Endothelial cell of umbilical vein (primary cell): ENCODE data around the gene YEATS4. TPM values are rescaled to one million over a fixed set of nuclear protein-coding genes. Genes with fewer than 3 reads are reported as not detected.

Experiments
- BruUV-seq: library from RNA; stranded (reverse); fragments of 400-500 nt; replicated peaks from 2 replicates; lab custom pipeline; 2021; lab: Mats Ljungman, UMichigan
- CTCF ChIA-PET: fragments of 300-600, 350-600 bp; sonication (Branson Sonifier 250); formaldehyde crosslinking; loops from one replicate; lab custom pipeline; 2021; ENCODE audit warnings: antibody characterized with exemption, inconsistent platforms; lab: Charles Lee
- POLR2A ChIA-PET: fragments of 300-600, 350-600 bp; sonication (Branson Sonifier 250); formaldehyde crosslinking; loops from one replicate; lab custom pipeline; 2021; ENCODE audit warnings: antibody characterized with exemption, inconsistent platforms; lab: Charles Lee
- DNase-seq: peaks from one replicate; pipeline ENCODE4 v3.0.0-alpha.2; 2011; ENCODE audit warnings: low read depth, low spot score
- FAIRE-seq: peaks from 2 replicates; lab custom pipeline; 2011; peaks lifted over from hg19 to GRCh38; lab: Jason Lieb, UNC
- H2AFZ ChIP-seq: 2 replicates; pipeline ENCODE4 v1.6.0; 2012; ENCODE audit warnings: low read depth, low read length, control low read depth, inconsistent platforms
- H3K27ac ChIP-seq: 2 replicates; pipeline ENCODE4 v1.5.1; 2011; ENCODE audit warnings: low read depth, mild to moderate bottlenecking, control low read depth, low read length, moderate library complexity; ENCODE audit not compliant: insufficient read depth
- H3K27me3 ChIP-seq, 2 experiments: 2 replicates each; pipeline versions ENCODE4 v1.6.0 to v1.6.1; 2011; ENCODE audit warnings: low read length in 2 of 2, mixed read lengths in 1 of 2; ENCODE audit not compliant: control insufficient read depth in 2 of 2, insufficient read depth in 2 of 2
- H3K36me3 ChIP-seq, 2 experiments: 2 replicates in 1 of 2; 3 replicates in 1 of 2; pipeline ENCODE4 v1.5.1; 2011; ENCODE audit warnings: low read length in 2 of 2, mild to moderate bottlenecking in 1 of 2, moderate library complexity in 1 of 2; ENCODE audit not compliant: control insufficient read depth in 2 of 2, insufficient read depth in 2 of 2; ENCODE audit errors: extremely low read depth in 1 of 2
- H3K4me1 ChIP-seq: 3 replicates; pipeline ENCODE4 v1.5.1; 2011; ENCODE audit warnings: mild to moderate bottlenecking, low read length; ENCODE audit not compliant: control insufficient read depth, insufficient read depth; ENCODE audit errors: extremely low read depth
- H3K4me2 ChIP-seq: 2 replicates; pipeline ENCODE4 v1.6.1; 2011; ENCODE audit warnings: low read length, control low read depth, mixed read lengths; ENCODE audit not compliant: insufficient read depth
- H3K4me3 ChIP-seq, 3 experiments: fragments of 200-600 bp in 1 of 3; sonication (generic), shearing (Covaris generic) in 1 of 3; replicated peaks in 1 of 3; 2 replicates each; pipeline ENCODE4 v1.5.1; 2011 to 2016; ENCODE audit warnings: control low read depth in 3 of 3, low read length in 3 of 3, mild to moderate bottlenecking in 2 of 3, inconsistent platforms in 1 of 3, low read depth in 1 of 3, moderate library complexity in 1 of 3; ENCODE audit not compliant: insufficient read depth in 1 of 3
- H3K79me2 ChIP-seq: 2 replicates; pipeline ENCODE4 v1.6.0; 2012; ENCODE audit warnings: low read length, inconsistent platforms; ENCODE audit not compliant: control insufficient read depth, insufficient read depth
- H3K9ac ChIP-seq: replicated peaks from 2 replicates; pipeline ENCODE3; 2011; ENCODE audit warnings: low read length, control low read depth; ENCODE audit not compliant: insufficient read depth; ENCODE audit errors: extremely low read depth
- H3K9me1 ChIP-seq: replicated peaks from 3 replicates; pipeline ENCODE4 v1.6.0; 2011; ENCODE audit warnings: mild to moderate bottlenecking, low read length; ENCODE audit not compliant: control insufficient read depth, insufficient read depth; ENCODE audit errors: extremely low read depth
- H3K9me3 ChIP-seq: replicated peaks from 2 replicates; pipeline ENCODE4 v1.5.1; 2012; ENCODE audit warnings: low read length, inconsistent platforms; ENCODE audit not compliant: control insufficient read depth, insufficient read depth
- H4K20me1 ChIP-seq: replicated peaks from 2 replicates; pipeline ENCODE3; 2011; ENCODE audit warnings: mild to moderate bottlenecking, low read length; ENCODE audit not compliant: control insufficient read depth, insufficient read depth; ENCODE audit errors: extremely low read depth
- CTCF ChIP-seq, 2 donors: IDR thresholded peaks; 1 replicate in 1 of 2; 2 replicates in 1 of 2; pipeline ENCODE4 v1.5.1; 2011; ENCODE audit warnings: low read length in 2 of 2, mild to moderate bottlenecking in 2 of 2, moderate library complexity in 2 of 2, control low read depth in 1 of 2, inconsistent platforms in 1 of 2, low read depth in 1 of 2; ENCODE audit not compliant: insufficient read depth in 1 of 2; ENCODE audit errors: extremely low read depth in 1 of 2
- EZH2 ChIP-seq: IDR thresholded peaks from 2 replicates; pipeline ENCODE4 v1.6.1; 2012; ENCODE audit warnings: borderline replicate concordance, low read depth, mild to moderate bottlenecking, moderate library complexity, low read length, inconsistent platforms; ENCODE audit not compliant: severe bottlenecking
- FOS ChIP-seq: IDR thresholded peaks from 2 replicates; pipeline ENCODE4 v1.6.1; 2011; ENCODE audit warnings: mild to moderate bottlenecking, low read length, moderate library complexity, borderline replicate concordance; ENCODE audit not compliant: insufficient read depth
- GATA2 ChIP-seq: IDR thresholded peaks from 2 replicates; pipeline ENCODE4 v1.7.0; 2011; ENCODE audit warnings: low read depth, mild to moderate bottlenecking, moderate library complexity, mixed read lengths, low read length; ENCODE audit not compliant: insufficient read length, insufficient read depth
- JUN ChIP-seq: IDR thresholded peaks from 2 replicates; pipeline ENCODE4 v1.6.1; 2011; ENCODE audit warnings: borderline replicate concordance, low read depth; ENCODE audit not compliant: insufficient read length, insufficient read depth
- MAX ChIP-seq: IDR thresholded peaks from 2 replicates; pipeline ENCODE4 v1.6.1; 2011; ENCODE audit not compliant: insufficient read depth, insufficient read length
- MYC ChIP-seq: IDR thresholded peaks from one replicate; pipeline ENCODE4 v1.6.1; 2011; ENCODE audit warnings: mild to moderate bottlenecking, low read depth, low read length
- POLR2A ChIP-seq: IDR thresholded peaks from 2 replicates; pipeline ENCODE4 v1.6.1; 2012; ENCODE audit warnings: low read depth, mild to moderate bottlenecking, control low read depth, low read length
- POLR2AphosphoS5 ChIP-seq: IDR thresholded peaks from 2 replicates; pipeline ENCODE4 v1.6.1; 2012; ENCODE audit warnings: low read depth, mild to moderate bottlenecking, control low read depth, low read length, moderate library complexity; ENCODE audit not compliant: insufficient read depth
- dilution Hi-C: fragments of 300-500 bp; cut with MboI; formaldehyde crosslinking; loops from one replicate; pipeline ENCODE4 v1.15.0; 2019; ENCODE audit warnings: low sequenced_read_pairs; ENCODE audit not compliant: extremely low pct_ligation_motif_present
- intact Hi-C: fragments of 100-400 bp; cut with micrococcal nuclease; formaldehyde crosslinking; loops from one replicate; pipeline ENCODE4 v1.10.0; 2022
- polyA plus RNA-seq, 4 experiments: library from polyadenylated mRNA; depleted of rRNA in 3 of 4; stranded (reverse) in 3 of 4; unstranded in 1 of 4; fragments of >200 nt; gene quantifications; 2 replicates each; pipeline versions ENCODE4 v1.2.1 to v1.2.3, GENCODE V29; 2011 to 2012; ENCODE audit warnings: missing spikeins in 1 of 4
- total RNA-seq: library from RNA; stranded (reverse); gene quantifications from 2 replicates; pipeline ENCODE4 v1.2.3, GENCODE V29; 2021

The YEATS4 gene
- total and polyA plus RNA-seq, 2 donors (not counting 3 experiments of a cell fraction or from before 2014, with no cell fraction given), result 13.6 to 16.7 TPM

DNA sequence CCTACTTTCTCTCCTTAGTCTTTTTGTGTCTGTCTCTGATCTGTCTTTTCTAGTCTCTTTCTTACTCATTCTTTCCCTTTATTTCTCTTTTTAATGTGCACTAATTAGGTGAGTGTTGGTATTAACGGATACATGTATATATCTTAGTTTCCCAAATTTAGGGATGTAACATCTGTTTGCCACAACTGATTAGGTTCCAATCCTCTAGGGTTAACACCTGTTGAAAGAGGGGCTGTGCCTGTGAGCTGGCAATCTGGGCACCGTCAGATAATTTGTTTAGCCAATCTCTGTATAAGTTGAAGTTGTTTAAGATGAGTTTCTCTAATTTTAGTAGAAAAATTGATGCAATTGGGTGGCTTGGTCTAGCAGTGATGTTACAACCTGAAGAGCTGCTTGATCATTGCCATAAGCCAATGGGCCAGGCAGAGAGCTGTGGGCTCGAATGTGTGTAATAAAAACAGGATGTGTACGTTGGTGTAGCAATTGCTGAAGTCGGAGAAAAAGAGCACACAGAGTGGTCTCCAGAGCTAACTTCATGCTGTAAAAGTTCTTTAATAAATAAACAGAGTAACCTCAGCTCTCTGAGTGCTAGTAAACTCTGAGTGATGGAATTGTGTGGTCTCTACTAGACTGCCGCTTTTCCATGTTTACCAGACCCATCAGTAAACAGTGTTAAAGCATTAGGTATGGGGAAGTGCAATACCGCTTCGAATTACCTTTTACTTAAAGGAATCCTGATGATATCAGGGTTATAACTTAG is 29.7 kb upstream of the YEATS4 start:
- no peak for TF ChIP-seq EZH2
- TF ChIP-seq GATA2, result no peak
- no peak for TF ChIP-seq POLR2A
- TF ChIP-seq FOS, result no peak
- no peak for TF ChIP-seq MYC
- TF ChIP-seq JUN, result no peak
- TF ChIP-seq CTCF (IDR thresholded peaks at IDR 0.05; ENCODE audit: extremely low read depth in 1 of 2, insufficient read depth in 1 of 2, low read depth in 1 of 2, low read length in 2 of 2), result no peak
- no peak for TF ChIP-seq MAX
- TF ChIP-seq POLR2AphosphoS5, result no peak
- no peak overlapping the region for H3K4me2 ChIP-seq
- no TSS peak for BruUV-seq
- DNase-seq, result no peak
- H3K4me3 ChIP-seq, result no peak overlapping the region
- no peaks in the 10 kb centered on the region for H3K9me3 ChIP-seq
- POLR2A ChIA-PET, result no interaction called here
- no peaks in the 10 kb centered on the region for H4K20me1 ChIP-seq
- H3K9ac ChIP-seq, result no peak overlapping the region
- H3K27me3 ChIP-seq, result peaks cover 40 to 61% of the 10 kb centered on the region in 2 experiments
- dilution Hi-C loops (no loop called here), intact Hi-C loops (no loop called here)
- no peak overlapping the region for H3K27ac ChIP-seq
- CTCF ChIA-PET, result interaction anchor here (1.3 kb wide), 1 partner anchor 39 kb away, joined by 3 read pairs; no protein-coding TSS in a partner anchor
- FAIRE-seq, result no peak
- peaks cover 3% of the 10 kb centered on the region for H3K4me1 ChIP-seq
- no peaks in the 10 kb centered on the region for H3K9me1 ChIP-seq
- no peak overlapping the region for H2AFZ ChIP-seq
- no peaks in the 10 kb centered on the region for H3K36me3 ChIP-seq
- no peaks in the 10 kb centered on the region for H3K79me2 ChIP-seq
